ENCODE data around the gene TMEM267.
"Not testable (repeated sequence)": the region's sequence is repeated elsewhere in the genome, so short reads cannot be mapped to it uniquely, and the experiment has no call there.

The TMEM267 gene

DNA sequence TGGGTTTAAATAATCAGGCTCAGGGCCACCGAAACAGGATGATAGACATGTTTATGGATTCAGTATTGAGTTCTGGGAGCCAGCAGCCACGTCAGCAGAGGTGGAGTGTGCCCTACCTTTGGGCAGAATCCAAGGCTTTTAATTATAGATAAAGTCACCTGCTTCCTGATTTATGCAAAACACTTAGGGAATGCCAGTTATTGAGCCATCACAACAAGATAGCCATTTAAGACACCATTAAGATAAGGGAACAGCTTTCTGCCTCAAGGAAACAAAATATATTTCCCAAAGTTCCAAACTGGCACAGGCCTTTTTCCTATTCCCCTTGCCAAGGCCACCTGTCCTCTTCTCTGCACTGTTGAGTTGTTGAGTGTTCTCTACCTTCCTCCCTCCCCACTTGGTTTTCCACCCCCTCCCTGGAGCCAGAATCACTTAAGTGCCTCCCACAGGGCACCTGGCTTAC lies 73.8 kb downstream of the TMEM267 start:
- DNase-seq (ENCODE audit: low spot score): no peak

DNA sequence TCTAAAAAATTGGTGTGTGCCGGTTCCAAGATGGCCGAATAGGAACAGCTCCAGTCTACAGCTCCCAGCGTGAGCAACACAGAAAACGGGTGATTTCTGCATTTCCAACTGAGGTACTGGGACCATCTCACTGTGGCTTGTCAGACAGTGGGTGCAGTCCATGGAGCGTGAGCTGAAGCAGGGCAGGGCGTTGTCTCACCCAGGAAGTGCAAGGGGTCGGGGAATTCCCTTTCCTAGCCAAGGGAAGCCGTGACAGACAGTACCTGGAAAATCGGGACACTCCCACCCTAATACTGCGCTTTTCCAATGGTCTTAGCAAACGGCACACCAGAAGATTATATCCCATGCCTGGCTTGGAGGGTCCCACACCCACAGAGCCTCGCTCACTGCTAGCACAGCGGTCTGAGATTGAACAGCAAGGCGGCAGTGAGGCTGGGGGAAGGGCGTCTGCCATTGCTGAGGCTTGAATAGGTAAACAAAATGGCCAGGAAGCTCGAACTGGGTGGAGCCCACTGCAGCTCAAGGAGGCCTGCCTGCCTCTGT lies 81.1 kb downstream of the TMEM267 start:
- not testable (repeated sequence) for DNase-seq (ENCODE audit: low spot score)

GRCh38 chr5:43401827-43402226 lies 81.8 kb downstream of the TMEM267 start:
- DNase-seq (ENCODE audit: low spot score): no peak

DNA sequence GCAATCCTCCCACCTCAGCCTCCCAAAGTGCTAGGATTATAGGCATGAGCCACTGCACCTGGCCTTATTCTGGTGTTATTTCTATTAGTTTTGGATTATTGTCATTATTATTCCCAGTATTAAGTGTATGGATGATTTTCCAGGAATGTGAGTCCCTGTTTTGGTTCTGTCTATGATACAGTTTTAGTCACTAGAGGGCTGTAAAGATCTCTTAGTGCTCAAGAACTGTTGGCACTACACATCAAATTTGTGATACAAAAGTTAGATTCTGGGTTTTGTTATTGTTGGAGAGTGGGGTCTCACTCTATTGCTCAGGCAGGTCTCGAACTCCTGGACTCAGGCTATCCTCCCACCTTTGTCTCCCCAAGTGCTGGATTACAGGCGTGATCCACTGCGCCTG lies 83.6 kb downstream of the TMEM267 start:
- no peak for DNase-seq (ENCODE audit: low spot score)

DNA sequence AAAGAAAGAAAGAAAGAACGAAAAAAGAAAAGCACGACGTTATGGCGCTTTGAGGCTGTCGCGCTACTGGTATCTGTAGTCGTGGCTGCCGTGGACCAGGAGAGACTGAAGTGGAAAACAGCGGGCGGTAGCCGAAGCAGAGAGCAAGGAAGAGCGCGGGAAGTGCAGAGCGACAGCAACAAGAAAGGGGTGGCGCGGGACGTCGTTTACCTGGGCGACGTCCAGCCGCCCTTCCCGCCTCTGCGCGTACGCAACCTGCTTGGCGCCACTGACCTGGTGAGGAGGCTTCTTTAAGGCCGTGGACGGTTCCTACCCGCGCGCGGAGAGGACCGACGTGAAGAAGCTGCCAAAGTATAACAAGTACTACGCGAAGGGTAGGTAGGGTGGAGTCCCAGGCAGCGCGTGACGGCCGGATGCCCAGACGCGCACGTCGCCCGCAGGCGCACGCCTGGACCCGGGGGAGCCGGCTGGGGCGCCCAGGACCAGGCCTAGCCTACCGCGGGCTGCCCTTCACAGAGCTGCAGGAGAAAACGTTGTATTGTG lies 86.8 kb downstream of the TMEM267 start:
- DNase-seq (ENCODE audit: low spot score): no peak

All from globus pallidus (tissue), 1 donor.